Loucy (cell line): ENCODE measurements around the gene LIPC.

Experiments
- EZH2phosphoT487 ChIP-seq: fragments of 200-600 bp; IDR thresholded peaks from 2 replicates; pipeline ENCODE4 v1.6.1; 2018; ENCODE audit warnings: antibody characterized with exemption, mild to moderate bottlenecking, moderate library complexity, borderline replicate concordance
- TF ChIP-seq, protein P1 (sequence below): fragments of 200-600 bp; sonication (generic); conservative IDR thresholded peaks from 2 replicates; pipeline ENCODE4 v1.5.1; 2014; ENCODE audit warnings: mild to moderate bottlenecking, antibody characterized with exemption, low read length

DNA sequence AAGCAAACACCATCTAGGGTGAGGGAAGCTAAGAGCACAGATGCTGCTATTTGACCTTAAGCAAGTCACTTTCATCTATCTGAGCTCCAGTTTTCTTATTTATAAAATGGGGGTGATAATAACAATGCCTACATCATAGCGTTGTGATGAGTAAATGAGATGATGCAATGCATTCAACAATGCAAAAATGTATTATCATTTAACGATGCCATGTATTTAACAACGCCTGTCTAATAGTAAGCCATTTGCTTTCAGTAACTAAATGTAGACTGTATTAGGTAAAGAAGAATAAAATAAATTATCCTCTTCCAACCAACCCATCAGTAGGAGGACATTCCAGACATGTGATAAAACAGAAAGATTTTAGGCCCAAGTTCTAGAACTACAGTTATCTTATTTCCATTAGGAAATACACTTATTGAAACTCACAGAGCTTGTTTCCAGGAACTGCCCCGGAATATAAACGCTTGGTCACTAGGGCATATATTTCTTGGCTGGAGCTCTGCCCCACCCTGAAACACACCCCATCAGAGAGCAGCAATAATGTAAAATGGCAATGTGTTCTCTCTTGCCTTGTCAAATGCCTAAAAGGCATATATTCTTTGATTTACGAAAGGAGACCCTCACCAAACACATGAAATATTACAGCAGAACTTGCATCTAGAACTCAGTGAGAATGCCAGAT lies 128.3 kb downstream of the LIPC start:
- TF ChIP-seq, protein P1, sequence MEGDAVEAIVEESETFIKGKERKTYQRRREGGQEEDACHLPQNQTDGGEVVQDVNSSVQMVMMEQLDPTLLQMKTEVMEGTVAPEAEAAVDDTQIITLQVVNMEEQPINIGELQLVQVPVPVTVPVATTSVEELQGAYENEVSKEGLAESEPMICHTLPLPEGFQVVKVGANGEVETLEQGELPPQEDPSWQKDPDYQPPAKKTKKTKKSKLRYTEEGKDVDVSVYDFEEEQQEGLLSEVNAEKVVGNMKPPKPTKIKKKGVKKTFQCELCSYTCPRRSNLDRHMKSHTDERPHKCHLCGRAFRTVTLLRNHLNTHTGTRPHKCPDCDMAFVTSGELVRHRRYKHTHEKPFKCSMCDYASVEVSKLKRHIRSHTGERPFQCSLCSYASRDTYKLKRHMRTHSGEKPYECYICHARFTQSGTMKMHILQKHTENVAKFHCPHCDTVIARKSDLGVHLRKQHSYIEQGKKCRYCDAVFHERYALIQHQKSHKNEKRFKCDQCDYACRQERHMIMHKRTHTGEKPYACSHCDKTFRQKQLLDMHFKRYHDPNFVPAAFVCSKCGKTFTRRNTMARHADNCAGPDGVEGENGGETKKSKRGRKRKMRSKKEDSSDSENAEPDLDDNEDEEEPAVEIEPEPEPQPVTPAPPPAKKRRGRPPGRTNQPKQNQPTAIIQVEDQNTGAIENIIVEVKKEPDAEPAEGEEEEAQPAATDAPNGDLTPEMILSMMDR, result no peak
- no peak for TF ChIP-seq EZH2phosphoT487
